SU-DHL-6 (cell line): ENCODE results near the gene DUSP14.

ENCODE experiments used
- H2AFZ ChIP-seq: fragments of 200-600 bp; sonication (generic); 2 replicates; pipeline ENCODE4 v1.6.1; 2014; ENCODE audit warnings: low read depth, mild to moderate bottlenecking, moderate library complexity, mixed read lengths, antibody characterized with exemption, low read length; ENCODE audit not compliant: severe bottlenecking
- H3F3A ChIP-seq: fragments of 200-600 bp; shearing (Covaris generic); 2 replicates; pipeline ENCODE4 v1.6.0; 2016; ENCODE audit warnings: antibody characterized with exemption, mild to moderate bottlenecking; ENCODE audit not compliant: insufficient read depth
- H3K27ac ChIP-seq: fragments of 200-600 bp; sonication (generic); 2 replicates; pipeline ENCODE4 v1.5.1; 2016; ENCODE audit warnings: low read depth, mild to moderate bottlenecking, low read length, moderate library complexity, mixed read lengths
- H3K27me3 ChIP-seq: fragments of 200-600 bp; sonication (generic), shearing (Covaris generic); 2 replicates; pipeline ENCODE4 v1.6.0; 2014; ENCODE audit warnings: mild to moderate bottlenecking, low read length
- H3K36me3 ChIP-seq: fragments of 200-600 bp; sonication (generic); 2 replicates; pipeline ENCODE4 v1.6.1; 2014; ENCODE audit warnings: mild to moderate bottlenecking, low read length, mixed read lengths
- H3K4me2 ChIP-seq: fragments of 300-600, 200-600 bp; shearing (Covaris generic), sonication (generic); 2 replicates; pipeline ENCODE4 v1.6.0; 2014; ENCODE audit warnings: low read length, low read depth, mild to moderate bottlenecking; ENCODE audit not compliant: poor library complexity, severe bottlenecking
- H3K4me3 ChIP-seq: fragments of 200-600 bp; sonication (generic); 2 replicates; pipeline ENCODE4 v1.5.1; 2014; ENCODE audit warnings: antibody characterized with exemption, low read length, mild to moderate bottlenecking, mixed read lengths; ENCODE audit not compliant: insufficient read depth, poor library complexity, severe bottlenecking
- H3K79me2 ChIP-seq: fragments of 200-600 bp; sonication (generic); 2 replicates; pipeline ENCODE4 v1.6.1; 2014; ENCODE audit warnings: mild to moderate bottlenecking, low read length, moderate library complexity; ENCODE audit not compliant: insufficient read depth
- H3K9ac ChIP-seq: fragments of 200-600 bp; sonication (generic); 2 replicates; pipeline ENCODE4 v1.7.0; 2014; ENCODE audit warnings: mild to moderate bottlenecking, low read length
- H3K9me2 ChIP-seq: fragments of 200-600 bp; sonication (generic); replicated peaks from 2 replicates; pipeline ENCODE4 v1.6.1; 2014; ENCODE audit warnings: low read length; ENCODE audit not compliant: insufficient read depth
- H3K9me3 ChIP-seq: fragments of 200-600 bp; sonication (generic); 2 replicates; pipeline ENCODE4 v1.6.1; 2014; ENCODE audit warnings: low read length, mixed read lengths; ENCODE audit not compliant: insufficient read depth
- H4K20me1 ChIP-seq: fragments of 200-600 bp; sonication (generic); 2 replicates; pipeline ENCODE4 v1.6.1; 2014; ENCODE audit warnings: low read depth, mild to moderate bottlenecking, antibody characterized with exemption, low read length, moderate library complexity, mixed read lengths
- EZH2phosphoT487 ChIP-seq: fragments of 200-600 bp; sonication (generic), shearing (Covaris generic); conservative IDR thresholded peaks from 2 replicates; pipeline ENCODE4 v1.6.1; 2018; ENCODE audit warnings: mild to moderate bottlenecking, antibody characterized with exemption, low read length, moderate library complexity, mixed read lengths
- TF ChIP-seq, protein P1 (sequence below): fragments of 200-600 bp; sonication (generic); IDR thresholded peaks from one replicate; pipeline ENCODE4 v1.5.1; 2017; ENCODE audit warnings: antibody characterized with exemption, mild to moderate bottlenecking, low read length, moderate library complexity; ENCODE audit not compliant: insufficient read depth, poor library complexity, severe bottlenecking

Gene DUSP14

DNA sequence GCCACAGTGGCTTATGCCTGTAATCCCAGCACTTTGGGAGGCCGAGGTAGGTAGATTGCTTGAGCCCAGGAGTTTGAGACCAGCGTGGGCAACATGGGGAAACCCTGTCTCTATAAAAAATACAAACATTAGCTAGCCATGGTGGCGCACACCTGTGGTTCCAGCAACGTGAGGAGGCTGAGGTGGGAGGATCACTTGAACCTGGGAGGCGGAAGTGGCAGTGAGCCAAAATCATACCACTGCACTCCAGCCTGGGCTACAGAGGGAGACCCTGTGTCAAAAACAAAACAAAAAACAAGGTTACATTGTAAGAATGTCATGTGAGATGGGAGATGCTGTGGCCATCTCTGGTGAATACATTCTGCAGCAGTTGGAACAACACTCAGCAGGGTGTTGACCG lies 13.5 kb downstream of the DUSP14 start:
- no peak for TF ChIP-seq EZH2phosphoT487
- TF ChIP-seq, protein P1, sequence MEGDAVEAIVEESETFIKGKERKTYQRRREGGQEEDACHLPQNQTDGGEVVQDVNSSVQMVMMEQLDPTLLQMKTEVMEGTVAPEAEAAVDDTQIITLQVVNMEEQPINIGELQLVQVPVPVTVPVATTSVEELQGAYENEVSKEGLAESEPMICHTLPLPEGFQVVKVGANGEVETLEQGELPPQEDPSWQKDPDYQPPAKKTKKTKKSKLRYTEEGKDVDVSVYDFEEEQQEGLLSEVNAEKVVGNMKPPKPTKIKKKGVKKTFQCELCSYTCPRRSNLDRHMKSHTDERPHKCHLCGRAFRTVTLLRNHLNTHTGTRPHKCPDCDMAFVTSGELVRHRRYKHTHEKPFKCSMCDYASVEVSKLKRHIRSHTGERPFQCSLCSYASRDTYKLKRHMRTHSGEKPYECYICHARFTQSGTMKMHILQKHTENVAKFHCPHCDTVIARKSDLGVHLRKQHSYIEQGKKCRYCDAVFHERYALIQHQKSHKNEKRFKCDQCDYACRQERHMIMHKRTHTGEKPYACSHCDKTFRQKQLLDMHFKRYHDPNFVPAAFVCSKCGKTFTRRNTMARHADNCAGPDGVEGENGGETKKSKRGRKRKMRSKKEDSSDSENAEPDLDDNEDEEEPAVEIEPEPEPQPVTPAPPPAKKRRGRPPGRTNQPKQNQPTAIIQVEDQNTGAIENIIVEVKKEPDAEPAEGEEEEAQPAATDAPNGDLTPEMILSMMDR = no peak
- H2AFZ ChIP-seq = no peak overlapping the region
- no peak overlapping the region for H3K27ac ChIP-seq
- no peaks in the 10 kb centered on the region for H3F3A ChIP-seq
- H3K9ac ChIP-seq = no peak overlapping the region
- no peaks in the 10 kb centered on the region for H3K36me3 ChIP-seq
- H3K4me2 ChIP-seq = no peak overlapping the region
- peaks cover 89% of the 10 kb centered on the region for H3K79me2 ChIP-seq
- H4K20me1 ChIP-seq = no peaks in the 10 kb centered on the region; the same call in 1 of the 2 replicates
- H3K9me3 ChIP-seq = no peaks in the 10 kb centered on the region
- H3K4me3 ChIP-seq = no peak overlapping the region
- no peaks in the 10 kb centered on the region for H3K27me3 ChIP-seq
- no peaks in the 10 kb centered on the region for H3K9me2 ChIP-seq

DNA sequence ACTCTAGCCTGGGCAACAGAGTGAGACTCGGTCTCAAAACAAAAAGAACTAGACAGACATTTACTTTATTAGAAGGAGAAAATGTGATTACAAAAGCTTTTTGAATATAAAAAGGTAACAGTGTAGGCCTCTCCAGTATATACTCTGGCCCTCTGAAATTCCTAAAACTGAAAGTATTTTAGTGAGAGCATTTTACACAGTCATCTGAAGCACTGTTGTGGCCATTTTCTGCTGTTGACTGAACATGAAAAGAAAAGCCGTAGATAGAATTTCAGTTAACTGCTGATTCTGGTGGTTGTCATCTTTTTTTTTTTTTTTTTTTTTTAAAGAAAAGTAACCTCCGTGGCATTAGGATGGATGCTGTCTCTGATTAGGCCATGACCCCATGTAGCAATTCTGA lies 15.6 kb downstream of the DUSP14 start:
- Histone ChIP-seq H3K9ac (no peak overlapping the region), H3F3A (no peaks in the 10 kb centered on the region; the same call in 1 of the 2 replicates), H3K4me2 (no peak overlapping the region), H3K27me3 (no peaks in the 10 kb centered on the region), H3K36me3 (no peaks in the 10 kb centered on the region), H3K9me3 (no peaks in the 10 kb centered on the region), H3K79me2 (peaks cover 85% of the 10 kb centered on the region), H3K27ac (no peak overlapping the region), H3K9me2 (no peaks in the 10 kb centered on the region), H4K20me1 (no peaks in the 10 kb centered on the region; the same call in 1 of the 2 replicates), H3K4me3 (no peak overlapping the region), H2AFZ (no peak overlapping the region)
- TF ChIP-seq, protein P1 = no peak
- TF ChIP-seq EZH2phosphoT487 = no peak

DNA sequence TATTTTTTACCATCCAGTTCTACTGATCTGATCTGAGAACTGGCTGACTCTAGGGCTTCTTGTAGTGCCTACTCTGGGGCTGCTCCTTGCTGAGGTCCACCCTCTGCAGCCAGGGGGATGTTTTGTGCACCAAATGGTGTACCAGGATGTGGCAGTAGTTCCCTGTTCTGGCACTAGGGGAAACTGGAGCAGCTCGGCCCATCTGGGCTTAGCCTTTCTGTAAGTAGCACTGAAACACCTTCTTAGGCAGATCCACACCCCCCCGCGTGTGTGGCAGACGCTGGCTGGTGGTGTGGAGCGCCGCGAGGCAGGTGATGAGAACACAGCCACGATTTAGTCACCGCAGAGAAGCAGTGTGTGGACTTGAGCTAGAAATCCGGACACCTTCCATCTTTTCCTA lies 17.0 kb downstream of the DUSP14 start:
- Histone ChIP-seq H3K27ac (no peak overlapping the region), H3K4me3 (no peak overlapping the region)

DNA sequence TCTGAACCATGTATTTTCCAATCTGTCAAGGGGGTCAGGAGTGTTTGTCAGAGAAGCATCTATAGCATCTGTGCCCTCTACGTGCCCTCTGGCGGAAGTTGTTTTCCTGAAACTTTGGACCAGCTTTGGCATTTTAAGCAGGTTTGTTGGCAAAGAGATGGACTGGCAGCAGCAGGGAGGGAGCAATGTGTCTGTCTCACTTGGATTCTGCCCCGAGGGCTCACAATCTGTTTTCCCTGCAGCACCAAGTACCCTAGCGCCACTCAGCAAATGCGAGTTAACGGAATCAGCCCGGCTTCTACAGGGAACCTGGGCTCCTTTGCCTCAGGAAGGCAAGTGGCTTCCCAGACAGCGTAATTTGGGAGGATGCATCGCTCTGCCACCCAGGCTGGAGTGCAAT lies 17.4 kb downstream of the DUSP14 start:
- TF ChIP-seq, protein P1 = no peak
- TF ChIP-seq EZH2phosphoT487 = no peak
- Histone ChIP-seq H3K79me2 (peaks cover 69% of the 10 kb centered on the region), H3K36me3 (no peaks in the 10 kb centered on the region), H2AFZ (no peak overlapping the region), H3K9me3 (no peaks in the 10 kb centered on the region), H3K4me3 (no peak overlapping the region), H3F3A (no peaks in the 10 kb centered on the region; the same call in 1 of the 2 replicates), H3K27me3 (no peaks in the 10 kb centered on the region), H3K9me2 (no peaks in the 10 kb centered on the region), H3K9ac (no peak overlapping the region), H3K27ac (no peak overlapping the region), H3K4me2 (no peak overlapping the region), H4K20me1 (no peaks in the 10 kb centered on the region; the same call in 1 of the 2 replicates)

More for the DNA sequence above, 17.0 kb downstream of the DUSP14 start:
- Histone ChIP-seq H4K20me1 (no peaks in the 10 kb centered on the region; the same call in 1 of the 2 replicates), H3K36me3 (no peaks in the 10 kb centered on the region), H3F3A (no peaks in the 10 kb centered on the region; the same call in 1 of the 2 replicates), H3K9ac (no peak overlapping the region), H3K4me2 (no peak overlapping the region), H2AFZ (no peak overlapping the region), H3K27me3 (no peaks in the 10 kb centered on the region), H3K79me2 (peaks cover 73% of the 10 kb centered on the region), H3K9me3 (no peaks in the 10 kb centered on the region), H3K9me2 (no peaks in the 10 kb centered on the region)
- no peak for TF ChIP-seq EZH2phosphoT487
